ENCODE measurements around the gene RAPGEF3.

Gene RAPGEF3

DNA sequence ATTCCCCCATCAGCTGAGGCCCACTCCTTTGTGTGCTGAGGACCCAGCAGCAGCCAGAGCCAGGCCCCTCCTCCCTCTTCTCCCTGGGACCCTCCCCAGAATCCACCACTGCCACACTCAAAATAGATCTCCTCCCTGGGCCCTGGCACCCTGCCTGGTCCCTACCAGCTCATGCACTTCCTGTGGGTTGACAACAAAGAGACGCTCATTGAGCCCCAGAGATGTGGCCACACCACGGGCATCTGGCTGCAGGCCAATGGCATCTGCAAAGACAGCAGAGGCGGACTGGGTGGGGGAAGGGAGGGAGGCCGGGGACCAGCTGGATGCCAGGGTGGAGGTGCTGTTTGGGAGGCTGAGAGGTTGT lies 17.4 kb downstream of the RAPGEF3 start:
- peak; percentile 99 for DNase-seq

DNA sequence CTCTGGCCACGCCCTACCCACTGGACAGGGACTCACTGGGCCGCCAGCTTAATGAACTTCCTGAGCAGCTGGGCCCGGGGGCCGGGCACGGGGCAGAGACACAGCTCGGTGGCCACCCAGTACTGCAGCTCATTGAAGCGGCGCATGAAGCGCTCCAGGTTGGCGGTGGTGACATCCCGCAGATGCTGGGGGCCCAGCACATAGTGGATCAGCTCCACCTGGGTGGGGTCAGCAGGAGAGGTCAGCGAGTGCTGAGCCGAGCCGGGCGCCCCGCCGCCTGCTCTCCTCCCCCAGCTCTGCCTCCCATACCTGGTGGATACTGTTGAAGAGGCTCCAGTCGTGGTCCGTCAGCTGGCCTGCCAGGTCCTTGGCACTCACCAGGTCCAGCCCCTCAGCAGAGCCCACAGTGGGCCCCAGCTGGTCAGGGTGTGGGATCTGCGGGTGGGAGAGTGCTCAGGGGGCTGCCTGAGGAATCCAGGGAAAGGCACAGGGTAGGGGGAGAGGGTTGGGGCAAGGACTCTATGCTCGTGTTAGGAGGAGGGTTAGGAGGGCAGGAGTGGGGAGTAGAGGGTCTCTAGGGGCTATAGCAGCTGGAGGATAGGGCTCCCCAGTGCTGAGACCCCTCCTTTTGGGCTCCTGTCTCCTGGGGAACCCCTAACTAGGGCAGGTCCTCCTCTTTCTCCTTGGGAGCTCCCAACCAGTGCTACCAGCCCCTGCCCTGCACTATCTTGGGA lies 17.9 kb downstream of the RAPGEF3 start:
- peak; percentile 58 for DNase-seq

DNA sequence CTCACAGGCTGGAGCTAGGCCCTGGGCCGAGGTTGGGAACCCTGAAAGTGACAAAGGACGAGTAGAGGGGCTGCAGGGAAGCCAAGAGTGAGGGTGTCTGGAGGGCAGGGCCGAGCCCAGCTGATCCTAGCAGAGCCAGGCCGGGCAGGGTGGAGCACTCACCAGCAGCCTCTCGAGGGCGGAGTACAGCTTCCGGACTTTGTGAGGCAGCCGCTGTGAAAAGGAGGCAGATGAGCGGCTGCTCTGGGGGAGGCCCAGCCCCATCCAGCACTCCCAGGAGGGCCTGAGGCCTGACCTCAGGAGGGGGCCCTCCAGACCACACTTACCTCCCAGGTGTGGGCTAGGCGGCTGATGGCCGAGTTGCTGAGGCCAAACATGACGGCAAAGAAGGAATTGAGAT lies 18.7 kb downstream of the RAPGEF3 start:
- no peak for DNase-seq

DNA sequence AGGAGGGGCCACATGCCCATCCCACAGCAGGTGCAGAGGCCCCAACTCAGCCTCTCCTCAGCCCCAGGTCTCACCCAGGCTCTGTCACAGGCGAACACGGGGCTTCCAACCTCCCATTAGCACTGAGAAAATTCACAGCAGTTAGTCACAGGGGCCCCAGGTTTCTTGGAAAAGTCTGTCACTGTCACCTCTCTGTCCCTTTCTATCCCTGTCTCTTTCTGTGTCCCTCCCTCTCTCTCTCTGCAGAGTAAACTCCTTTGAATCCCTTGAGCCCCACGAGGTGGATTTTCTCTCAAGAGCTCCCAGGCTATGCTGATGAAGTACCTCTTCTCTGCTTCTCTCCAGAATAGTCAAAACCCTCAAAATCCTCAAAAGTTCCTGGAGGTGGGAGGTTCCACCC lies 19.4 kb downstream of the RAPGEF3 start:
- no peak for DNase-seq

DNA sequence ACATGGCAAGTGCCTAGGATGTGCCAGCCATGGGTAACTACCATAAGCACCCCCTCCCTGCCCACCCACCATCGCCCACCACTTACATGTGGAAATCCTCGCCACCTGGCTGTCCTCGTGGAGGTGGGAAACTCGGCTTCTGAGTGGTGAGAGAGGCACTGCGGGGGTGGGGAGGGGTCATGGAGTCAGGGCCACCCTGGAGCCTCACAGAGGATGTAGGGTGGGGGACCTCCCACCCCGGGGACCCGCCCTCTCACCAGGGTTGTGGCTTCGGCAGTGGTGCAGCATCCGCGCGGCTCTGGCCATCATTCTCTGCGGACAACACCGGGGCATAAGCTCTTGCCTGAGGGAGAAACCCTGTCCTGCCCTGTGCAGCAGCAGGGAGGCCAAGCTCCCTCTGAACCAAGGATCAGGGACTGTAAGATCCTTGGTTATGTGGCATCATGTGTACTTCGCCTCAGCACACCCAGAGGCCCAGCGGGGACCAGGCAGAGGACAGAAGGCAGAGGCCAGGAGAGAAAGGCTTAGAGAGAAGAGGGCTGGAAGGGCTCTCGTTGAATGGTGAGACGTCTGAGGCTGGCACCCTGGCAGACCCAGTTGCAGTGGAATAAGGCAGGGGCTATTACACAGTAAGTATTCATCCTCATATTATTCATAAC lies 20.6 kb downstream of the RAPGEF3 start:
- no peak for DNase-seq

DNA sequence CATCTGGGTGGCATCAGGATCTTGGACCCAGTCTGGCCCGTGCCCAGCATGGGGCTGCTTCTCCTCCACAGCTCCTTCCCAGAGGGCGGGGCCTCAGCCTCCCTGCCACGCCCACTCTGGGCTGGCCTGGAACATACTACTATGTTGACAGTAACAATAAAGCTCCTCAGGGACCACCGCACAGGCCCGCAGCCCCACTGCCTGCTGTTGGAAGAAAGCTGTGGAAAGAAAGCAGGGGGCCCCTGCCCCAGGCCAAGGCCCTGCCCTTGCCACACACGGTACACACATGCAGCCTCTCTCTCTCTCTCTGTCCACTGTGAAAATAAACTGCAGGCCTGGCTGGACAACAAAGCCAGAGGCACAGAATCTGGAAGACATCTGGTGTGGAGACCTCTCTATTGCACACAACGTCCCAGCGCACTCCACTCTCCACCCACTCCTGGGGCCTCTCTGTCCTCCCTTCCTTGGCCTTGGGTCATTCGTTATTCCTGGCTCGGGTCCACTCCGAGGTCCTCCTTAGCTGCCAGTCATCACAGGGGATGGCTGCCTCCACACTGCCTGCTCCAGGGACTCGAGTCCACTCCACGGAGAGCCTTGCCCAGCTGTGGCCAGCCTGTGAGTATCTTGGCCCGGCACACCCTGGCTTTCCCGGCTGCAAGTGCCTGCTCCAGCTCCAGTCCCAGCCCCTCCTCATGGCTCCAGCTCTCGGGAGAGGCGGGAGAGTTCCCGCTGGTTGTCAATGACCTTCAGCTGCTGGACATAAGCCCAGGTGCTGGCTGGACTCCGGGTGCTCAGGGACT lies 21.6 kb downstream of the RAPGEF3 start:
- DNase-seq: peak; percentile 34

DNA sequence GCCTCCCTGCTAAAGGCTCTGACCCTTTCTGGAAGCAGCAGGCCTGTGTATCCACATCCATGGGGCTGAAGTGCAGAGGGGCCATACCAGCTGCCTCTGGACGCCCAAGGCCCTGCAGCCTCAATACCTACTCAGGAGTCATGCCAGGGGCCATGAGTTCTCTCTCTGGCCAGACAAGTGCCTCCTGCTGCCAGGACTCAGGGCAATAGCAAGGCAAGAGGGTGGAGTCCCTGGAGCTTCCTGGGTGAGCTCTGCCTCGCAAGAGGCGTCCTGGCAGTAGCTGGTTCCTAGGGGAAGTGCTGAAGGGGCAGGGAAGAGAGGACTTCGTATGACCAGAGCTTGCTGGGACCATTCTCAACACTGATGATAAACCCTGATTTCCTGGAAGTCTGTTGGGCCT lies 22.5 kb downstream of the RAPGEF3 start:
- DNase-seq: no peak

DNA sequence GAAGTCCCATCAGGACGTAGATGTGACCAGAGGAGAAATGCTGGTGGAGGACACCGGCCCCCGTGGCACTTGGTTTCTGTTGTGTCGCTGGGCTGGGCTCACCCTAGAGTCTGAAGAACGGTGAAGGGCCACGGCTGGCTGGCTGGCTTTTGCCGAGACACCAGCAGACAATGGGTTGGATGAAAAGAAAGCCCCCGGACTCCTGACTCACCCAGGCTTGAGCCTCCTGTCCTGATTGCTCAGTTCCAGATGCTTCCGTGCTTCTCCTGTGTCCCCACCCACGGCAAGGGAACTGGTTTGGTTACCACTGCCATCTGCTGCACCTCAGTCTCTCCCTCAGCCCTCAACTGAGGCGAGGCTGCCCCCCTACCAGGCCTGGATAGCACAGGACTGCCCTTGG lies 23.0 kb downstream of the RAPGEF3 start:
- no peak for DNase-seq

DNA sequence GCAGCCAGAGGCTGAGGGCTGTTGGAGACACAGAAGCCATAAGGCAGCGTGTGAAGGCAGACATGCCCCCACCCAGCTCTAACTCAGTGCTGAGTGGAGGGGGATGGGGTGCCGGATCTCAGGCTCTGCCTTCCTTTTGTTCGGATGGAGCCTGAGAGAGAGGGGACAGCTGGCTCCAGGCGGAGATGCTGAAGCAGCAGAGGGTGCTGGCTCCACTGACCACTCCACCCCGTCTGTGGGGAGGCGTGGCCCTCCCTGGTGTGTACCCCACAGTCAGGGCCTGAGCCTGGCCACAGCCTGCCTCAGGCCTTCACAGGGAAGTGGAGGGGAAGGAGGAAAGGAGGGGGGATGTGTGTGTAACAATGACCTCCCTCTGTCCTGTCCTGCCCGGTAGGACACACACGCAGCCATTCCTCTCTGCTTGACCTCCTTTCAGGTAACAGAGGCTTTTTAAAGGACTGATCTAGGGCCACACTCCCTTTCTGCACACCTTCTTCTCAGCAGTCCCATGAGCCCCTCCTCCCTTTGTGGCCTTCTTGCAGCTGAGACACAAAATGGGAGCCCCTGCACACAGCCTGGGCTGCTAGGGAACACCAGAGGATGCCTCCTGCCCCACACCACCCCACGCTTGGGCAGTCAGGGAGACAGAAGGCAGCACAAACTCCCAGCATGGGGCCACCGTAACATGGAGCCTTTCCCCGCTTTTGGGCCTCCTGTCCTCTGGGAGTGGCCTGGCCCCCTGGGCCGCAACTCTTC lies 23.8 kb downstream of the RAPGEF3 start:
- peak; percentile 42 for DNase-seq

DNA sequence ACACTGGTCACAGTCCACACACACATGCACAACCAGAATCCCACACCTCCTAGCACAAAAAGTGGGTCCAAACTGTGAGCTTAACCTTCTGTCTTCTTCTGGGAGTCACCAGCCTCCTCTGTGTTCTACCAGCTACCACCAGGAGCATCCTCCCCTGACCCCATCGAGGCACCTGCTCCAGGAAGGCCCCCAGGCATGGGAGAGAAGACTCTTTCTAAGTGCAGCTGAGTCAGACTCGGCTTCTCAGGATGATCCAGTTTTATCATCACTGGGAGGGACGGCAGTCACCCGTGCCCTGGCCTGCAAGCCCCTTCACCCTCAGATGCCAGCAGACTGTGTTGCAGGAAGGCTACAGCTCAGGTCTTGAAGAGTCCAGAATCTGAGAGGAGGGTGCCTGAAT lies 25.5 kb downstream of the RAPGEF3 start:
- DNase-seq: no peak

DNA sequence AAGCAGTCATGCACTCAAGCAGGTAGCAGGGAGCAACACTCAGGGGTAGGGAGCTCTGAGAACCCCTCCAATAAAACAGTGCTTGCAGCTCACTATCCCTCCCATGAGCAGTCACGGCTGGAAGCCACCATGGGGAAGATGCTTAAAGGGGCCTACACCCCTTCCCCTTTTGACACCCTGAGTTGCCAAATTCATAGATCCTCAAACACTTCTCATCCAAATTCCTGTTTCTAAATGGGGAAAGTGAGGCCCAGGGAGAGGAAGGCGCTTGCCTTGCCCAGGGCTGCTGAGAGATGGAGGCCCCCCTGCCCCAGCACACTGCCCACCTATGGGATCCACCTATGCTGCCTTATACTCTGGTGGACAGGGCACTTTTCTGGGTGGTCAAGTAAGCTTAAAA lies 26.2 kb downstream of the RAPGEF3 start:
- DNase-seq: no peak

DNA sequence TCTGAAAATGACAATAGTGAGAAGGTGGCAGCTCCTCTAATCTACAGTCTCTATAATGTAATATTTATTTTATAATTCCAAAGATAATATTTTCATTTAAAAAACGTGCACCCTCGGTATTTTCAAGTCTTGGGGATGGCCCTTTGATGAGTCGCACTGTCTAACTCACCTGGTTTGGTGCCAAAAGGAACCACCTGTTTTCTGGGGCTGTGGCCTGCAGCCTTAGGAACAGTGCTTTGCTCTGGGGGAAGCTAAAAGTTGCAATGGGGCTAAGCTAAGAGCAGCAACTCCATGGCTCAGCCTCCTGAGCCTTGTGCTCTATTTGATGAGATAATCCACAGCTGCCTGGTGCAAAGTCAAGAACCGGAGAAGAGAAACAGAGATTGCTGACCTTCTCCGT lies 27.0 kb downstream of the RAPGEF3 start:
- no peak for DNase-seq

DNA sequence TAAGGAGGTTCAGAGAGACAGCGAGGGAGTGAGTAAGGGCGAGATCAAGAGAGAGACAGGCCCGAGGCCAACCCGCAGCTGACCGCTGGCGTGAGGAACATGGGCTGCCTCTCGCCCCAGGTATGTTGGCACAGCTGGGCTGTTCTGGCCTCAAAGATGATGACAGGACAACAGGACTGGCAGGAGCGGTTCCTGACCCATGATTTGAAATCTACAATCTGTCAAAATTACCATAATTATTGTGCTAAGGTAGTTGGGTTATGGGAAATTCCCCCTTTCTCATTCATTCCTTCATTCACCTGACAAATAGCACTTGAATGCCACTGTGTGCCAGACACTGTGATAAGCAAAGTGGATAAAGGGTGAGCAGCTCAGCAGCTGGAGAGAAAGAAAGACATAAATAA lies 28.3 kb downstream of the RAPGEF3 start:
- peak; percentile 75 for DNase-seq

DNA sequence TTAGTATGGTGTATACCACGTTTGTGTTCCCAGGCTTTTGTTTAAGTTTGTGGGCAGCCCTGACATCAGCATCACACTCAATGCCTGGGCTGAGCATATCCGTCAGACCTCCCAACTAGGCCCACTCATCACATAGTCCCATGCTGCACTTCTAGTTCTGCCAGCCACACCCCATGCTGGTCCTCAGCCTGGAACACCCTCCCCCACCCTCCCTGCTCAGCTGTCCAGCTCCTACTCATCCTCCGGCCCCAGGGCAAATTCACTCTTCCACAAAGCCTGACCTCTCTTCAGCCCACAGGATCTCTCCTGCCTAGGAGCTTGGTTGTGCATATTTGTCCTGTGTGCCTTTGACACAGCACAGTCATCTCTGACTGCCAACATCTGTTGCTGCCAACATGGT lies 29.4 kb downstream of the RAPGEF3 start:
- no peak for DNase-seq

DNA sequence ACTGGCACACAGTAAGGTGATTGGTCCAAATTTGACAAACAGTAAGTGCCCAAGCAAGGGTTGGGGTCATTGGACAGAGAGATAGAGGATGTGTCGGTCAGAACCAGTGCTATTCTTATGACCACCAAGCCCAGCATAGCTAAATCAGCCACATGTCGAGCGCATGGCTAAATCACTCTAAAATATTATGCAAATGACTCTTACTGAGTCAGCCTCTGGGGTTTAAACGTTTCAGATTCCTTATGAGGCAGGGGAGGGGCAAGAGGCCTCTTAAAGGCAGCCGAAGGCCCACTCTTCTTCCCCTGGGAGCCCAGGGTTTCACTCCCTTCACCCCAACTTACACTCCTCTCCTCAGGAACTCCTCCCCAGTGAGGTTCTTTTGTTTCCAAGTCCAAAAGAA lies 32.8 kb downstream of the RAPGEF3 start:
- no peak for DNase-seq

DNA sequence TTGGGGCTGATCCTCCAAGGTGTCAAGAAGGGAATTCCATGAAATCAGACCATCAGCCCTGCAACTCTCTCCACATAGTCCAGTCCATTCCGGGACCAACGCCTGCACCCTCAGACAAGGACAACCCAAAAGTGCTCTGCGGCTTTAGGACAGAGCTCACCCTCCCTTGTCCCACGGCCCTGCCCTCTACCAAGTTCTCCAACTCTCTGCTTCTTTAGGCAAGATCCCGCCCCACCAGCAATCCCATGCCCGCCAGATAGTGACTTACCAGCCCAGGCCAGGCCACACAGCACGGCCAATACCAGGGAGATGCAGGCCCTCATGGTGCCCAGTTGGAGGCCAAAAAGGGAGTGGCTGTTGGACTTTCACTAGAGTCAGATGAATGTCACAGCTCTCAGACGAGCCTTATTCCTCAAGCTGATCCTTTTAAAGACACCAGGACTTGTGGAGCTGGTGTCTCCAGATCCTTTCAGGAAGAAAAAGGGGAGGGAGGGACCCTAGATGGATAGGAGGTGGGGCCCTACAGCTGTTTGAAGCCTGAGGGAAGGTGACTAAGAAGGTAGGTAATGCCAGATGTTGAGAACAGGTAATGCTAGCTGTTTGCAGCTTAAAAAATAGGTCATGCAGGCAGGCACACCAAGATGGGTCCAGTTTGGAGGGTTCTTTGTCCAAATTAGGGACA lies 33.4 kb downstream of the RAPGEF3 start, which contains the start of gene ENDOU:
ENDOU (minus strand) TSS at position 400 of the 682 bp plus-strand sequence; CDS start at position 323, 77 bp downstream.
- no peak for DNase-seq

DNA sequence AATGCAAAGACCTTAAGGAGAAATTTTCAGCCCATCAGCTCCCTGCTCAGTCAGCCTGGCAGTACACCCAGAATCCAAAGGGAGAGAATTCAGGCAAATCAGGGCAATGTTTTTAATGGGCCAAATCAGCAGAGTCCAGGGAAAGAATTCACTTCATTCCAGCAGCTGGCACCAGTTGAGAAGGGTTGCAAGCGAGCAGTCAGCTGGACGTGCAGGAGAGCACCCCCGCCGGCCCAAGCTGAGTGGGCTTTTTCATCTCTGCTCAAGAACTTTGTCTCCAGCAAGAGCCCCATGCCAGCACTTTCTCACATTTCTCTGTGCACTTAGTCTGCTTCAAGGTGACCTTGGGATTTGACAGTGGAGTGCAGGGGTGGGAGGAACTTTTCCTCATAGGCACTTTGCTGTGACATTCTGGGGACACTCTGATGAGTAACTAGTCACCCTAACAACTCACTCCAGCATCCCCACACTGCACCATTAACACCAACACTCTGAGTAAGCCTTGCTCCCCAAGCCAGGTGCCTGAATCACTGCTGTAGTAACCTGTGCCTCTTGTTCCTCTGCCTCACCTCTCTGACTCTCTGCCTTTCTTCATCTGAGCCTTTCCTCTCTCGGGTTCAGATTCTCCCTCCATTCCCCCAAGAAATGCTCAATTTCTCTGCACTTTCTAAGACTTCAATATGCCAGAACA lies 35.6 kb downstream of the RAPGEF3 start:
- no peak for DNase-seq

DNA sequence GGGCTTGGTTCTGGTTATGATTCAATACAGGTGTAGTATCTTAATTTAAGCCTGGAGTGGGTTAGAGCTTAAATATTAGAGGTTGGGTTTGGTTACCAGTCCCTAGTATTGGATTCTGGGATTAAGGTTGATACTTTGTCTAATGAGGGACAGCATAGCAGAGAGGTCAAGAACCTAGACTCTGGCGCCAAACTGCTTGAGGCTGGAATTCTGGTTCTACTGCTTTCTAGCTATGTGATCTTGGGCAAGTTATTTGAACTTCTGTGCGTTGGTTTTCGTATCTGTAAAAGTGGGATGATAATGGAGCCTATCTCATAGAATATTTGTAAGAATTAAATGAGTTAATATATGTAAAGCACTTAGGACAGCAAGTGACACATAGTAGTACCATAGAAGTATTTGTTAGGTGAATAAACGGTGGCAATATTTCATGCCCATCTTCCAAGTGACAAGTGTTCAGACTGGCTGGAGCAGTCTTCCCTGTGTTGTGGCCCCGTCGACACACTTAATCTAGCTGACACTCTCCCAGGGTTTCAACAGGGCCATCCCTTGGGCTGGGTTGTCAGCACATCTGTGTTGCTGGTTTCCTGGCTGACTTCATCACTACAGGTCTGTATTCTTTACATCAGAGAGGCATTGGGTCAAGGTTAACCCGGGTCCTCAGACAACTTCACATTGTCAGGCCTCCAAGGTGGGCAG lies 36.4 kb downstream of the RAPGEF3 start:
- no peak for DNase-seq

DNA sequence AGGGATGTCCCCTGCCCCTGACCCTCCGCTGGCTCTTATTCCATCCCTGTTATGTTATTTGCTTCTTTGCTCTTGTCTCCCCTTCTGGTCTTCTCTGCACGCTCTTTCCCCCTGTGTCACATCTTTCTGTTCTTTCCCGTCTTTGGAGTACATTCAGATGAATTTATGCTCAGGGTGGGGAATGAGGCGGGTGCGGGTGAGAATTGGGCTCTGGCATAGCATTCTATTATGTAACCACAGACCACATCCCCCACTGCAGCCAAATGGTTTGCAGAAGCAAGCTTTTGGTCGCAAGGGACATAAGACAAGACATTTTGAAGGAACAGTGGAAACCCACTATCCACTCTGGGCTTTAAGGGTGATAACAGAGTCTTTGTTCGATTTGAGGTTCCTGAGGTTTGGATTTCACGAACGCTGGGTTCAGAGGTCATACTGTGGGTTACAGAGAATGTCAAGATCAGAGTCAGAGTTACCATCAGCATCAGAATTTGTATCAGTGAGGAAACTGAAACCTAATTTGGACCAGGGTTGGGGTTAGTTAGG lies 37.2 kb downstream of the RAPGEF3 start:
- DNase-seq: no peak

DNA sequence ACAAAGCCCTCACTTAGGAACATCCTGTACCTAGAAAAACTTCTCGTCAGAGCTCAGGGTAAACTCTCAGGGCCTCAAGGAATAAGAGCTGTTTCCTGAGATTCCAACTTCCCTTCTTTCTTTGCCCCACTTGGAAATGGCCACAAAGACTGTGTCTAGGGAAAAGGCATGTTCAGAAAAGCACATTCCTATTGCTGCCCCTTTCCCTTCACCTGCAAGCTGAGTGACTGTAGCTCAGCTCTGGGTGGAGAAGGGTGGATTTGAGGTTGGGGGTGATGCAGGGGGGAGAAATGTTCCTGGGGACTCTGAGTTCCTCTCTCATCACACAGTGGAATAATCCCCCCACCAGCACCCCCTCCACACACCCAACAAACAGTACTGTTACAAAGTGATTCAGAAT lies 40.1 kb downstream of the RAPGEF3 start:
- DNase-seq: no peak
